Hepatocyte (in vitro differentiated cells): ENCODE data around the gene NCL. TPM values are rescaled to one million over a fixed set of nuclear protein-coding genes. Genes with fewer than 3 reads are reported as not detected.

Experiments used
- DNase-seq: peaks from one replicate; pipeline ENCODE4 v3.0.0-alpha.2; 2016; ENCODE audit warnings: low spot score
- H2AFZ ChIP-seq: fragments of 200-600 bp; sonication (generic); 2 replicates; pipeline ENCODE4 v1.6.0; 2016; ENCODE audit warnings: antibody characterized with exemption, mild to moderate bottlenecking
- H3K27ac ChIP-seq: fragments of 200-600 bp; sonication (generic); 2 replicates; pipeline ENCODE4 v1.5.1; 2016; ENCODE audit warnings: mild to moderate bottlenecking
- H3K27me3 ChIP-seq: fragments of 200-600 bp; sonication (generic); 2 replicates; pipeline ENCODE4 v1.6.1; 2016
- H3K36me3 ChIP-seq: fragments of 200-600 bp; sonication (generic); replicated peaks from 2 replicates; pipeline ENCODE4 v1.5.1; 2016; ENCODE audit warnings: low read depth; ENCODE audit not compliant: insufficient read depth
- H3K4me1 ChIP-seq: fragments of 200-600 bp; sonication (generic); 2 replicates; pipeline ENCODE4 v1.5.1; 2016; ENCODE audit warnings: mild to moderate bottlenecking, moderate library complexity; ENCODE audit not compliant: insufficient read depth
- H3K4me2 ChIP-seq: fragments of 200-600 bp; sonication (generic); 2 replicates; pipeline ENCODE4 v1.6.0; 2016
- H3K4me3 ChIP-seq: fragments of 200-600 bp; sonication (generic); 2 replicates; pipeline ENCODE4 v1.5.1; 2016; ENCODE audit warnings: mild to moderate bottlenecking
- H3K79me2 ChIP-seq: fragments of 200-600 bp; sonication (generic); 2 replicates; pipeline ENCODE4 v1.6.0; 2017; ENCODE audit warnings: mild to moderate bottlenecking
- H3K9me2 ChIP-seq: fragments of 200-600 bp; sonication (generic); replicated peaks from 2 replicates; pipeline ENCODE4 v1.6.0; 2017; ENCODE audit warnings: mild to moderate bottlenecking; ENCODE audit not compliant: insufficient read depth
- H3K9me3 ChIP-seq: fragments of 200-600 bp; sonication (generic); 2 replicates; pipeline ENCODE4 v1.5.1; 2016; ENCODE audit warnings: low read depth, mild to moderate bottlenecking
- H4K20me1 ChIP-seq: fragments of 200-600 bp; sonication (generic); 2 replicates; pipeline ENCODE4 v1.6.0; 2016; ENCODE audit warnings: mild to moderate bottlenecking; ENCODE audit not compliant: insufficient read depth, poor library complexity, severe bottlenecking
- CTCF ChIP-seq: fragments of 200-600 bp; sonication (generic); IDR thresholded peaks from 2 replicates; pipeline ENCODE4 v1.5.1; 2016; ENCODE audit warnings: antibody characterized with exemption, mild to moderate bottlenecking; ENCODE audit not compliant: poor library complexity
- EZH2 ChIP-seq: fragments of 200-600 bp; sonication (generic); IDR thresholded peaks from 2 replicates; pipeline ENCODE4 v1.6.1; 2016; ENCODE audit warnings: antibody characterized with exemption, mild to moderate bottlenecking, borderline replicate concordance
- EZH2phosphoT487 ChIP-seq: fragments of 200-600 bp; sonication (generic); IDR thresholded peaks from one replicate; pipeline ENCODE4 v1.6.1; 2018; ENCODE audit warnings: antibody characterized with exemption, mild to moderate bottlenecking, low read depth, moderate library complexity; ENCODE audit not compliant: unreplicated experiment, severe bottlenecking
- WGBS: methylation state at CpG from one replicate; pipeline ENCODE4 v1.1.6; 2016; ENCODE audit warnings: low lambda C conversion rate; ENCODE audit errors: missing lambda C conversion rate; 5-methylcytosine and 5-hydroxymethylcytosine counted together
- polyA plus RNA-seq: library from polyadenylated mRNA; unstranded; fragments of >200 nt; fragmentation: Nextera tagmentation; extraction: Ambion mirVana; gene quantifications from 2 replicates; pipeline ENCODE4 v1.2.1, GENCODE V29; 2016
- total RNA-seq: library from RNA; depleted of rRNA; stranded (reverse); fragments of >200 nt; gene quantifications from 2 replicates; pipeline ENCODE4 v1.2.3, GENCODE V29; 2014

The NCL gene
- total and polyA plus RNA-seq, 2 experiments from 2014 or later = 137 to 349 TPM

- no peaks in the 10 kb centered on the region for H3K36me3 ChIP-seq
- H3K9me2 ChIP-seq = no peaks in the 10 kb centered on the region
- H2AFZ ChIP-seq = no peak overlapping the region
- no peak for DNase-seq
- peaks cover 11% of the 10 kb centered on the region for H4K20me1 ChIP-seq
- H3K79me2 ChIP-seq = peaks cover 20% of the 10 kb centered on the region
- no peak overlapping the region for H3K27ac ChIP-seq
- H3K4me3 ChIP-seq = no peak overlapping the region
- 88% methylated on average over 12 of the region's 12 CpGs for WGBS
- no peaks in the 10 kb centered on the region for H3K27me3 ChIP-seq
- peaks cover 8% of the 10 kb centered on the region for H3K4me1 ChIP-seq
- TF ChIP-seq EZH2 (no peak), CTCF (no peak), EZH2phosphoT487 (no peak)
- no peak overlapping the region for H3K4me2 ChIP-seq
- no peaks in the 10 kb centered on the region for H3K9me3 ChIP-seq
Measured at GRCh38 chr2:231467613-231468530, 3.6 kb upstream of the NCL start.

- 85% methylated on average over 4 of the region's 4 CpGs for WGBS
- Histone ChIP-seq H3K4me2 (no peak overlapping the region), H3K27me3 (no peaks in the 10 kb centered on the region), H3K79me2 (peaks cover 28% of the 10 kb centered on the region), H3K9me2 (no peaks in the 10 kb centered on the region), H3K27ac (no peak overlapping the region), H3K4me3 (no peak overlapping the region), H2AFZ (no peak overlapping the region), H3K9me3 (no peaks in the 10 kb centered on the region), H3K4me1 (peaks cover 15% of the 10 kb centered on the region), H4K20me1 (peaks cover 19% of the 10 kb centered on the region), H3K36me3 (peaks cover 1% of the 10 kb centered on the region)
- no peak for DNase-seq
- no peak for TF ChIP-seq CTCF
- TF ChIP-seq EZH2 = no peak
- TF ChIP-seq EZH2phosphoT487 = no peak
Measured at GRCh38 chr2:231467016-231467545, 2.8 kb upstream of the NCL start.

GRCh38 chr2:231464576-231465540, 574 bp upstream of the NCL start:
- Histone ChIP-seq H3K4me1 (peaks cover 15% of the 10 kb centered on the region), H3K9me2 (no peaks in the 10 kb centered on the region), H3K27me3 (no peaks in the 10 kb centered on the region), H3K79me2 (peaks cover 50% of the 10 kb centered on the region), H3K36me3 (peaks cover 3% of the 10 kb centered on the region), H3K4me2 (peak overlapping the region; percentile 81), H4K20me1 (peaks cover 41% of the 10 kb centered on the region), H3K9me3 (no peaks in the 10 kb centered on the region), H3K27ac (peak overlapping the region; percentile 92), H3K4me3 (peak overlapping the region; percentile 56), H2AFZ (peak overlapping the region; percentile 94)
- 5% methylated on average over 55 of the region's 81 CpGs for WGBS
- DNase-seq = peak; percentile 99
- TF ChIP-seq CTCF (no peak), EZH2phosphoT487 (no peak), EZH2 (no peak)
